GM08714 (cell line): ENCODE data around the gene SRP54.
"Not testable (repeated sequence)": the region's sequence is repeated elsewhere in the genome, so short reads cannot be mapped to it uniquely, and the experiment has no call there.

ENCODE experiments used
- H3K4me3 ChIP-seq: fragments of 200-500 bp; sonication (Bioruptor generic); 2 replicates; pipeline ENCODE4 v1.5.1; 2014; ENCODE audit warnings: mild to moderate bottlenecking, low read length, inconsistent platforms
- ZNF274 ChIP-seq: IDR thresholded peaks from 2 replicates; pipeline ENCODE4 v1.6.1; 2012; ENCODE audit warnings: mild to moderate bottlenecking, low read depth, low read length

Gene SRP54

GRCh38 chr14:35051796-35052195 is 69.0 kb downstream of the SRP54 start:
- no peak for TF ChIP-seq ZNF274
- no peak overlapping the region for H3K4me3 ChIP-seq

DNA sequence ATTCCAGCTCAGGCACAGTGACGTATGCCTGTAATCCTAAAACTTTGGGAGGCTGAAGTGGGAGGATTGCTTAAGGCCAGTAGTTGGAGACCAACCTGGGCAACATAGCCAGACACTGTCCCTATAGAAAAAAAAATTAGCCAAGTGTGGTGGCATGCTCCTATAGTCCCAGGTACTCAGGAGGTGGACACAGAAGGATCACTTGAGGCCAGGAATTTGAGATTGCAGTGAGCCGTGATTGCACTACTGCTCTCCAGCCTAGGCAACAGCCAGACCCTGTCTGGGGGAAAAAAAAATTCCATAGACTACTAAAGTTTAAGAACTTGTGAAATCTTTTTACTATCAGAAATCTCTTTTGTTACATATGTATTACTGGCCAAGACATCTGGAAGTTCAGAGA is 69.8 kb downstream of the SRP54 start:
- H3K4me3 ChIP-seq: no peak overlapping the region
- TF ChIP-seq ZNF274: no peak

- not testable (repeated sequence) for H3K4me3 ChIP-seq
Observed at GRCh38 chr14:35061113-35061791, 78.5 kb downstream of the SRP54 start.

DNA sequence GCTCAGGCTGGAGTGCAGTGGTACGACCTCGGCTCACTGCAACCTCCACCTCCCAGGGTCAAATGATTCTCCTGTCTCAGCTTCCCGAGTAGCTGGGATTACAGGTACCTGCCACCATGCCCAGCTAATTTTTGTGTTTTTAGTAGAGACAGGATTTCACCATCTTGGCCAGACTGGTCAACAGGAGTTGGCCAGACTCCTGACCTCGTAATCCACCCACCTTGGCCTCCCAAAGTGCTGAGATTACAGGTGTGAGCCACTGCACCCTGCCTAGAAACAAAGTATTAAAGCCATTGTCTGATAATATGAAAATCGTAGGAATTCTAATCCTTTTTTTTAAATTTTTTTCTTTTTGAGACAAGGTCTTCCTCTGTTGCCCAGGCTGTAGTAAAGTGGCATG is 82.9 kb downstream of the SRP54 start:
- H3K4me3 ChIP-seq: not testable (repeated sequence)

GRCh38 chr14:35068238-35069012 is 85.6 kb downstream of the SRP54 start:
- H3K4me3 ChIP-seq: no peak overlapping the region
- no peak for TF ChIP-seq ZNF274

DNA sequence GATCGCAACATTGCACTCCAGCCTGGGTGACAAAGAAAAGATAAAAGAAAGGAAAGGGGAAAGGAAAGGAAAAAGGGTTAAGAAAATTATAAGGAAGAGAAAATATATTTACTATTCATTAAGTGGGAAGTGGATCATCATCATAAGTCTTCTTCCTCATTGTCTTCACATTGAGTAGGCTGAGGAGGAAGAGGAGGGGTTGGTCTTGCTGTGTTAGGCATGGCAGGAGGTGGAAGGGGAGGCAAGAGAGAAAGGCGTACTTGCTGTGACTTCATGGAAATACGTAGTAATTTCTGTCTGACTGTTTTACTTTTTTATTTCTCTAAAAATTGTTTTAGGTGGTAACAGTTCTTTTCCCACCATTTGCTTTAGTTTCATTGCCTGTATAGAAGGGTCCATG is 89.4 kb downstream of the SRP54 start:
- no peak overlapping the region for H3K4me3 ChIP-seq
- no peak for TF ChIP-seq ZNF274

DNA sequence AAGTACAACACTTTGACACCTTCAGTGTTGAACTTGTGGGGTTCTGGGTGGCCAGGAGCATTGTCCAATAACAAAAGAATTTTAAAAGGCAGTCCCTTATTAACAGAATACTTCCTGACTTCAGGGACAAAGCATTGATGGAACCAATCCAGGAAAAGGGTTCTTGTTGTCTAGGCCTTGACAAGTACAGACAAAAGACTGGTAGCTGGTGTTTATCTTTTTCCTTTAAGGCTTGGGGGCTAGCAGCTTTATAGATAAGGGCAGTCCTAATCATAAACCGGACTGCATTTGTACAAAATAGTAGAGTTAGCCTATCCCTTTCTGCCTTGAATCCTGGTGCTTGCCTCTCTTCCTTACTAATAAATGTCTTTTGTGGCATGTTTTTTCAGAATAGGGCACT is 90.7 kb downstream of the SRP54 start:
- TF ChIP-seq ZNF274: no peak

DNA sequence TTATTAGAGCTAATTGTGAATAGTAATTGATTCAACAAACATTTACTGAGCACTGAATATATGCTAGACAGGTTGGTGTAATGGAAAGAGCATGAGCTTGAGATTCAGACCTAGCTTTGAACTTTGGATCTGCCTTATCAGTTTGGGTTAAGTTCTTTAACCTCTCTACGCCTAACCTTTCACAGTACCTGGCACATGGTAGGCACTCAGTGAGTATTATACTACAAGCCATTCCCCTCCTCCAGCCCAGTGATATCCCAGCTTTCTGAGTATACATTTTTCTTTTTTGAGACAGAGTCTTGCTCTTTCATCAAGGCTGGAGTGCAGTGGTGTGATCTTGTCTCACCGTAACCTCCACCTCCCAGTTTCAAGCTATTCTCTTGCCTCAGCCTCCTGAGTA is 95.3 kb downstream of the SRP54 start:
- no peak overlapping the region for H3K4me3 ChIP-seq
- no peak for TF ChIP-seq ZNF274

More for the DNA sequence above, 90.7 kb downstream of the SRP54 start:
- no peak overlapping the region for H3K4me3 ChIP-seq
